Upper lobe of right lung (tissue), 1 donor: ENCODE data around the gene CHD6. TPM values are rescaled to one million over a fixed set of nuclear protein-coding genes. Genes with fewer than 3 reads are reported as not detected.

ENCODE experiments used
- ATAC-seq: fragments of 200-7000 bp; cut with Tn5 transposase; one replicate; pipeline ENCODE4 v1.9.1; 2020; ENCODE audit warnings: mild to moderate bottlenecking, moderate library complexity
- DNase-seq: peaks from one replicate; pipeline ENCODE4 v3.0.0-alpha.2; 2020
- H3K27ac ChIP-seq: fragments of 200-600 bp; one replicate; pipeline ENCODE4 v1.8.0; 2022
- H3K27me3 ChIP-seq: fragments of 200-600 bp; one replicate; pipeline ENCODE4 v1.8.0; 2022; ENCODE audit warnings: mild to moderate bottlenecking
- H3K36me3 ChIP-seq: fragments of 200-600 bp; one replicate; pipeline ENCODE4 v1.8.0; 2022
- H3K4me1 ChIP-seq: fragments of 200-600 bp; one replicate; pipeline ENCODE4 v1.8.0; 2022
- H3K4me3 ChIP-seq: fragments of 200-600 bp; one replicate; pipeline ENCODE4 v1.8.0; 2022; ENCODE audit warnings: mild to moderate bottlenecking
- H3K9me3 ChIP-seq: fragments of 200-600 bp; one replicate; pipeline ENCODE4 v1.8.0; 2022
- intact Hi-C: fragments of 100-400 bp; cut with DNase I; formaldehyde crosslinking; loops from one replicate; pipeline ENCODE4 v1.11.0; 2022
- total RNA-seq: library from RNA; stranded (reverse); fragmentation: NEBNext Ultra II Directional; extraction: Animal tissue kit (Norgen Biotek cat#: 25700); gene quantifications from one replicate; pipeline ENCODE4 v1.2.1, GENCODE V29; 2021
- TF ChIP-seq, protein P1 (sequence below): fragments of 200-600 bp; IDR thresholded peaks from one replicate; pipeline ENCODE4 v1.8.0; 2022; ENCODE audit warnings: antibody characterized with exemption
- donor health status: DM: no; HTN: yes; CAD: no; lungs with severe emphysema.

Gene CHD6
- total RNA-seq, 1 donor from 2014 or later = 42.3 TPM

DNA sequence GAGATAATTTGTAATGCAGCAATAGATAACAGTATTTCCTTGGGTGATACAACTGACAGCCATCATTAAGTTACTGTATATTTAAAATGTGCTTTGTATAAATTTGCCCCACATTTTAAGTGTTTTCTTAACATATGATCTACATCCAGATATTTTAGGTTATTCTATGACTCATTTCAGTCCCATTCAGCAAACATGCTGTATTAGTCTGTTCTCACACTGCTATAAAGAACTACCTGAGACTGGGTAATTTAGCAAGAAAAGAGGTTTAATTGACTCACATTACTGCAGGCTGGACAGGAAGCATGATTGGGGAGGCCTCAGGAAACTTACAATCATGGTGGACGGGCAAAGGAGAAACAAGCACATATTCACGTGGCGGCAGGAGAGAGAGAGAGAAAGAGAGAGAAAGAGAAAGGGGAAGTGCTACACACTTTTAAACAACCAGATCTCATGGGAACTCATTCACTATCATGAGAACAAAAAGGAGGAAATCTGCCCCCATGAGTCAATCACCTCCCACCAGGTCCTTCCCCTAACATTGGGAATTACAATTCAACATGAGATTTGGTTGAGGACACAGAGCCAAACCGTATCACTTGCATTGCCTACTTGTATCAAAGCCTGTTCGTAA, 9.6 kb upstream of the CHD6 start:
- ATAC-seq = no peak

DNA sequence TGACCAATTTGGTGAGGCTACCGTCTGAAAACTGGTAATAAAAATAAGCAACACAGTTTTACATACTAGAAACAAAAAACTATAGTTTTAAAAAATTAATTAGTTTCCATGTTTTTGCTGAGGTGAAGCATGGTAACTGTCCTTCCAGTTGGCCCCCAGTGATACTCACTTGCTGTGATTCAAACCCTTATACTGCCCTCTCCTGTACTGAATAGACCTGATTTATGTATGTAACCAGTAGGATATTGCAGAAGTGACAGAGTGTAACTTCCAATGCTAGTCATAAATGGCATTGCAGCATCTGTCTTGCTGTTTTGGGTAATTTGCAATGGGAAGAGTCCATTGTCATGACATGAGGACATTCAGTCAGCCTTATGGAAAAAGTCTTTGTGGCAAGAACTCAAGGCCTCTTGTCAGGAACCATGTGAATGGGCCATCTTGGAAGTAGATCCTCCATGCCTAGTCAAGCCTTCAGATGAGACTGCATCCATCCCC, 8.9 kb upstream of the CHD6 start:
- H3K27me3 ChIP-seq = no peaks in the 10 kb centered on the region
- no peak overlapping the region for H3K4me3 ChIP-seq
- intact Hi-C loops = no loop called here
- H3K4me1 ChIP-seq = no peaks in the 10 kb centered on the region
- no peaks in the 10 kb centered on the region for H3K36me3 ChIP-seq
- H3K9me3 ChIP-seq = no peaks in the 10 kb centered on the region
- DNase-seq = no peak
- TF ChIP-seq, protein P1, sequence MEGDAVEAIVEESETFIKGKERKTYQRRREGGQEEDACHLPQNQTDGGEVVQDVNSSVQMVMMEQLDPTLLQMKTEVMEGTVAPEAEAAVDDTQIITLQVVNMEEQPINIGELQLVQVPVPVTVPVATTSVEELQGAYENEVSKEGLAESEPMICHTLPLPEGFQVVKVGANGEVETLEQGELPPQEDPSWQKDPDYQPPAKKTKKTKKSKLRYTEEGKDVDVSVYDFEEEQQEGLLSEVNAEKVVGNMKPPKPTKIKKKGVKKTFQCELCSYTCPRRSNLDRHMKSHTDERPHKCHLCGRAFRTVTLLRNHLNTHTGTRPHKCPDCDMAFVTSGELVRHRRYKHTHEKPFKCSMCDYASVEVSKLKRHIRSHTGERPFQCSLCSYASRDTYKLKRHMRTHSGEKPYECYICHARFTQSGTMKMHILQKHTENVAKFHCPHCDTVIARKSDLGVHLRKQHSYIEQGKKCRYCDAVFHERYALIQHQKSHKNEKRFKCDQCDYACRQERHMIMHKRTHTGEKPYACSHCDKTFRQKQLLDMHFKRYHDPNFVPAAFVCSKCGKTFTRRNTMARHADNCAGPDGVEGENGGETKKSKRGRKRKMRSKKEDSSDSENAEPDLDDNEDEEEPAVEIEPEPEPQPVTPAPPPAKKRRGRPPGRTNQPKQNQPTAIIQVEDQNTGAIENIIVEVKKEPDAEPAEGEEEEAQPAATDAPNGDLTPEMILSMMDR = no peak
- no peak for ATAC-seq
- no peak overlapping the region for H3K27ac ChIP-seq

More for the DNA sequence above, 9.6 kb upstream of the CHD6 start:
- intact Hi-C loops = no loop called here
- DNase-seq = no peak
- Histone ChIP-seq H3K4me3 (no peak overlapping the region), H3K36me3 (no peaks in the 10 kb centered on the region), H3K4me1 (no peaks in the 10 kb centered on the region), H3K27me3 (no peaks in the 10 kb centered on the region), H3K9me3 (no peaks in the 10 kb centered on the region), H3K27ac (no peak overlapping the region)
- TF ChIP-seq, protein P1 = no peak

DNA sequence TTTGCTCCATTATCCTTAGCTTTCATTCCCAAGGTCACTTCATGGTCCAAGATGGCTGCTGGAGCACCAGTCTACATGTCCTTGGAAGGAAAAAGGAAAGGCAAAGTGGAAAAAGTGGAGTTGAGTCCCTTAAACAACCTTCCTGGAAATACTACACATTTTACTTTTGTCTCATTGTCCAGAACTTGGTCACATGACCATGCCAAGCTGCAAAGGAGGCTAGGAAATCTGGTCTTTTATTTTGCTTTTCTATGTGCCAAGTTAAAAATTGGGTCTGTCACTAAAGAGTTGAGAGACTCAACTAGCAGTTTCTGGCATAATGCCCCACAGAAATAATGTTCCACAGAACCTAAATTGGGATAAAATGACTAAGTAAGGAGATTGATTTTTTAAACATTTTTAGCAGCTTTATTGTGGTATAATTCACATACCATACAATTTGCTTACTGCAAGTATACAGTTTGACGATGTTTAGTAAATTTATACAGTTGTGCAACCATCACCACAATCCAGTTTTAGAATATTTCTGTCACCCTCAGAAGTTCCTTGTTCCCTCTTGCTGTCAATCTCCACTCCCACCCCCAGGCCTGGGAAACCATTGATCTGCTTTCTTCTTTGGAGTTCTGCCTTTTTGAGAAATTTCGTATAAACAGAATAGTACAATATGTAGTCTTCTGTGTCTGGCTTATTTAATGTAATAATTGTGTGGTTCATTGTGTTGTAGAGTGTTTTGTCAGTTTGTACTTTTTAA, 5.6 kb upstream of the CHD6 start:
- Histone ChIP-seq H3K27ac (no peak overlapping the region), H3K4me1 (peaks cover 6% of the 10 kb centered on the region), H3K9me3 (no peaks in the 10 kb centered on the region), H3K27me3 (no peaks in the 10 kb centered on the region), H3K36me3 (no peaks in the 10 kb centered on the region), H3K4me3 (no peak overlapping the region)
- no peak for DNase-seq
- intact Hi-C loops = no loop called here
- peak; percentile 30 for ATAC-seq
- TF ChIP-seq, protein P1 = no peak

DNA sequence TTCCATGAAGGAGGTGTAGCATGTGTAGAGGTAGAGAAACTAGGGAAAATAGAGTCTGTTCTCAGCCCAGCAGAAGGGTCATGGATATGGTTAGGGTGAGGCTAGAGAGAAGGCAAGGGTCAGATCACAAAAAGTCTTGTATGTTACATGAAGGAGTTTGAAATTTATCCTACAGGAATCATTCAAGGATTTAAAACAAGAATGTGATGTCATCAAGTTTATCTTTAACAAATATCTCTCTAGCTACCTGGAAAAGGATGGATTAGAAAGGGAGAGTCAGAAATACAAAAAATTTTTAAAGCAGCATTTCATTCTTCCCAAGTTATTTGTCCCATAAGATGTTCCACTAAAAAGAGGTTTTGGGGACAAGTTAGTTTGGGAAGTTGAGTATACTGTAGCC, 4.4 kb upstream of the CHD6 start:
- no peaks in the 10 kb centered on the region for H3K9me3 ChIP-seq
- DNase-seq = no peak
- no peak overlapping the region for H3K27ac ChIP-seq
- peaks cover 6% of the 10 kb centered on the region for H3K4me1 ChIP-seq
- no peaks in the 10 kb centered on the region for H3K36me3 ChIP-seq
- TF ChIP-seq, protein P1 = no peak
- no peaks in the 10 kb centered on the region for H3K27me3 ChIP-seq
- intact Hi-C loops = no loop called here
- no peak for ATAC-seq
- H3K4me3 ChIP-seq = no peak overlapping the region

DNA sequence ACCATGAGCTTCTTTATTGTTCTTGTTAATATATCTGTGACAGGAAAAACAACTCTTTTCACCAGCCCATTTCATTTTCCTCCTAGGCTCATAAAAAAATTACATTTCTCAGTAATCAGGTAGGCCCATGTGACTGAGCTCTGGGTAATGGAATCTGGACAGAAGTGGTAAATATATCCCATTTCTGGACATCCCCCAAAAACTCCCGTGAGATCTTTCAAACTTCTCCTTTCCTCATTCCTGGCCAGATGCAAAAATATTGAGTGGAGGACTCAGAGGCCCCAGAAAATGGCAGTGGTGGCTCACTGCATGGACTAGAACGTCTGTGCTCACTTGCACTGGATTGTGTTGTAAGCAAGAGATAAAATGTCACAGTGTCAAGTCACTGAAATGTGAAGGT, 3.8 kb upstream of the CHD6 start:
- TF ChIP-seq, protein P1 = no peak
- no peaks in the 10 kb centered on the region for H3K36me3 ChIP-seq
- H3K4me1 ChIP-seq = peaks cover 10% of the 10 kb centered on the region
- no peak overlapping the region for H3K27ac ChIP-seq
- no peak overlapping the region for H3K4me3 ChIP-seq
- ATAC-seq (no peak), DNase-seq (no peak)
- intact Hi-C loops = no loop called here
- H3K9me3 ChIP-seq = no peaks in the 10 kb centered on the region
- no peaks in the 10 kb centered on the region for H3K27me3 ChIP-seq
